K562 (cell line): Measurements from ENCODE around the gene GRM5. TPM values are rescaled to one million over a fixed set of nuclear protein-coding genes. Genes with fewer than 3 reads are reported as not detected.
"Not testable (repeated sequence)": the region's sequence is repeated elsewhere in the genome, so short reads cannot be mapped to it uniquely, and the experiment has no call there.

Source experiments
- ATAC-seq: fragments of 200-7000 bp; cut with Tn5 transposase; 3 replicates; pipeline ENCODE4 v1.9.1; 2020; ENCODE audit warnings: moderate library complexity
- BruUV-seq: library from RNA; stranded (reverse); fragments of 400-500 nt; replicated peaks from 2 replicates; lab custom pipeline; 2021; lab: Mats Ljungman, UMichigan
- CTCF ChIA-PET: fragments of 300-600 bp; formaldehyde crosslinking; extraction: SDS; loops from one replicate; lab custom pipeline; 2021; ENCODE audit warnings: low intra/inter-chr PET ratio; lab: Yijun Ruan, JAX
- POLR2A ChIA-PET: fragments of 300-600, 350-650 bp; sonication (Branson Sonifier 250); formaldehyde crosslinking; extraction: SDS; loops from one replicate; lab custom pipeline; 2021; ENCODE audit warnings: antibody characterized with exemption, inconsistent platforms; lab: Yijun Ruan, JAX
- DNase-seq, 4 experiments: peaks; one replicate each; pipeline versions ENCODE4 v3.0.0 to v3.0.0-alpha.2; 2011 to 2018; ENCODE audit warnings: low spot score in 3 of 4, mixed read lengths in 3 of 4; ENCODE audit errors: extremely low read depth in 1 of 4
- FAIRE-seq: peaks from 2 replicates; lab custom pipeline; 2011; peaks lifted over from hg19 to GRCh38; lab: Jason Lieb, UNC
- H2AFZ ChIP-seq: 2 replicates; pipeline ENCODE4 v1.6.0; 2011; ENCODE audit warnings: low read depth, low read length, control low read depth, inconsistent platforms
- H3K27ac ChIP-seq: fragments of 200-600 bp; 3 replicates; pipeline ENCODE4 v1.8.0; 2011; ENCODE audit warnings: low read depth, mild to moderate bottlenecking, control low read depth, inconsistent platforms, low read length, moderate library complexity, mixed read lengths; ENCODE audit errors: extremely low read depth
- H3K27me3 ChIP-seq, 2 experiments: fragments of 300-600 bp in 1 of 2; 2 replicates in 1 of 2; 3 replicates in 1 of 2; pipeline versions ENCODE4 v1.6.0 to v1.8.0; 2011; ENCODE audit warnings: inconsistent platforms in 2 of 2, low read length in 2 of 2, mild to moderate bottlenecking in 1 of 2, mixed read lengths in 1 of 2, moderate library complexity in 1 of 2; ENCODE audit not compliant: control insufficient read depth in 2 of 2, insufficient read depth in 2 of 2
- H3K36me3 ChIP-seq: fragments of 300-600 bp; 3 replicates; pipeline ENCODE4 v1.8.0; 2011; ENCODE audit warnings: mild to moderate bottlenecking, low read length, inconsistent platforms; ENCODE audit not compliant: control insufficient read depth, insufficient read depth
- H3K4me1 ChIP-seq, 2 experiments: fragments of 200-600 bp in 1 of 2; replicated peaks in 1 of 2; 2 replicates in 1 of 2; 3 replicates in 1 of 2; pipeline versions ENCODE4 v1.5.1 to v1.8.0; 2011; ENCODE audit warnings: inconsistent platforms in 2 of 2, low read length in 2 of 2, mild to moderate bottlenecking in 1 of 2, mixed read lengths in 1 of 2, moderate library complexity in 1 of 2; ENCODE audit not compliant: control insufficient read depth in 2 of 2, insufficient read depth in 2 of 2
- H3K4me2 ChIP-seq: 2 replicates; pipeline ENCODE4 v1.6.1; 2011; ENCODE audit warnings: low read length, control low read depth, inconsistent platforms, mixed read lengths; ENCODE audit not compliant: insufficient read depth
- H3K4me3 ChIP-seq: fragments of 200-600 bp; sonication (generic), shearing (Covaris generic); 2 replicates; pipeline ENCODE4 v1.5.1; 2016; ENCODE audit warnings: control low read depth, inconsistent platforms
- H3K79me2 ChIP-seq: fragments of 200-600 bp; 3 replicates; pipeline ENCODE4 v1.8.0; 2011; ENCODE audit warnings: low read length, inconsistent platforms; ENCODE audit not compliant: control insufficient read depth, insufficient read depth
- H3K9ac ChIP-seq, 2 experiments: 2 replicates each; pipeline versions ENCODE4 v1.6.0 to v1.6.1; 2011; ENCODE audit warnings: low read depth in 2 of 2, low read length in 2 of 2, control low read depth in 1 of 2, inconsistent platforms in 1 of 2, mild to moderate bottlenecking in 1 of 2, mixed read lengths in 1 of 2; ENCODE audit not compliant: insufficient read depth in 1 of 2
- H3K9me1 ChIP-seq: one replicate; pipeline ENCODE4 v1.6.0; 2011; ENCODE audit warnings: inconsistent platforms, mild to moderate bottlenecking, low read length, moderate library complexity; ENCODE audit not compliant: control insufficient read depth, insufficient read depth
- H3K9me3 ChIP-seq: replicated peaks from 2 replicates; pipeline ENCODE4 v1.5.1; 2011; ENCODE audit warnings: low read depth, low read length, inconsistent platforms; ENCODE audit not compliant: control insufficient read depth, insufficient read depth
- H4K20me1 ChIP-seq: replicated peaks from 2 replicates; pipeline ENCODE4 v1.6.1; 2011; ENCODE audit warnings: low read length, inconsistent platforms, mixed read lengths; ENCODE audit not compliant: control insufficient read depth, insufficient read depth
- WGBS: fragments of 100-300 bp; shearing (Covaris generic); methylation state at CpG from one replicate; pipeline ENCODE4 v1.1.6; 2016; ENCODE audit warnings: low coverage, mixed read lengths; ENCODE audit not compliant: insufficient coverage; ENCODE audit errors: missing lambda C conversion rate; 5-methylcytosine and 5-hydroxymethylcytosine counted together
- in situ Hi-C: fragments of 300-500 bp; cut with MboI; formaldehyde crosslinking; loops from 4 replicates; pipeline ENCODE4 v1.15.0; 2018; ENCODE audit warnings: inconsistent platforms, mixed read lengths
- intact Hi-C: fragments of 100-400 bp; cut with micrococcal nuclease; formaldehyde crosslinking; loops from 2 replicates; pipeline ENCODE4 v1.14.2; 2022
- polyA plus RNA-seq, 8 experiments: library from polyadenylated mRNA; depleted of rRNA in 4 of 8; stranded (reverse) in 5 of 8; unstranded in 3 of 8; fragments of >200 nt; fragmentation: Nextera tagmentation in 2 of 8; fragmentation: Illumina TruSeq in 1 of 8; extraction: Ambion mirVana in 2 of 8; extraction: Trizol in 1 of 8; gene quantifications; 2 replicates each; pipeline versions ENCODE4 v1.2.1 to v1.2.3, GENCODE V29; 2011 to 2014; ENCODE audit warnings: inconsistent platforms in 1 of 8, missing spikeins in 1 of 8
- total RNA-seq, 7 experiments: library from RNA; depleted of rRNA in 6 of 7; stranded (reverse); fragments of >200 nt in 6 of 7; fragmentation: Illumina TruSeq in 2 of 7; extraction: Trizol in 2 of 7; gene quantifications; 2 replicates each; pipeline versions ENCODE4 v1.2.1 to v1.2.3, GENCODE V29; 2011 to 2021; ENCODE audit warnings: low replicate concordance in 1 of 7

Gene GRM5
- total and polyA plus RNA-seq, 9 of the 15 experiments (the other 6 are each of a cell fraction or from before 2014, with no cell fraction given): not detected

DNA sequence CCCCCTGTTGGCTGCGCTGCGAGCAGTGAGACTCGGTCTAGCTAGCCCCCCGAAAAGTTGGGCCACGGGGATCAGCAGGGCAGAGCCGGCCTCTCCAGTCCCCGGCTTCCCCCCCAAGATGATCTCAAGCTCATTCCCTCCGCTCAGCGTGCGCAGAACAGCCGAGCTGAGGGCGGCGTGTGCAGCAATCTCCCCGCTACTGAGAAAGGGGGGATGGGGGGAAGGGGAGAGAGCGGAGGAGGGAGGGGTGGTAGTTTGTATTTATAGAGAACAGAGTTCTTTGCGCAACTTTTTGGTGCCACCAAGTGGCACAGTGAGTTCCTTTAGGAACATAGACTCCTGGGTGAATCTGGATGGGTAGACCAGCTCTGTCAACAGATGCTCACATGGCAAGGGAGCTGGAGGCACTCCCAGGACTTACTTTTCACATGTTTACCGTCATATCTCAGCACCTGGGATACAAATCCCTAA lies 2.3 kb downstream of the GRM5 start:
- in situ Hi-C loops, H4K20me1 ChIP-seq, BruUV-seq, H3K27ac ChIP-seq, H3K79me2 ChIP-seq, CTCF ChIA-PET, H3K36me3 ChIP-seq, H3K9me3 ChIP-seq, POLR2A ChIA-PET, H3K4me3 ChIP-seq, H2AFZ ChIP-seq, FAIRE-seq, H3K4me1 ChIP-seq, H3K9me1 ChIP-seq, intact Hi-C loops, H3K9ac ChIP-seq, H3K27me3 ChIP-seq, H3K4me2 ChIP-seq, DNase-seq, ATAC-seq: not testable (repeated sequence)
- WGBS: 2% methylated on average over 15 of the region's 17 CpGs

DNA sequence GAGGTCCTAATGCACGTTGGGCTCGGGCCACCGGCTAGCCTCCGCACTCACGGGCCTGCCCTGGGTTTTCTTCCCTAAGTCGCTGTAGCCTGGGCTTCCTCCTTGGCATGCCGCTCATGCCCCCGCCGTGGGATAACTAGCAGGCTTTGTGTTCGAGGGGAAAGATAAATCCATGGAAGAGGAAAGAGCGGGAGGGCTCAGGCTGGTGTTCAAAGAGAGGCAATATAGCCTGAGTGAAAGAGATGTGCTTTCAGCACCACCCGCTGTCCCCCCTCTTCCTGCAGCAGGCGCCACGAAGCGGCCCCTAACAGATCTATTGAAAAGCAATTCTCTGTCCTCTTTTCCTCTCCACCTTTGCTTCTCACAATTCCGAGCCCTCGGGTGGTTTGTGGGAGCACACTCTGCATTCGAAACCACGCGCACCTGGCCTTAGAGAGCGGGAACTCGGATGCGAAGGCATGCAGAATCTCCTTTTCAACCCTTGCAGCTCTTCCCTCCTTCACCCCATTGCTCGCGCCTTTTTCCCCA lies 2.9 kb downstream of the GRM5 start:
- H3K79me2 ChIP-seq, H2AFZ ChIP-seq, H3K36me3 ChIP-seq, DNase-seq, H3K27ac ChIP-seq, FAIRE-seq, H3K9me1 ChIP-seq, H3K4me3 ChIP-seq, BruUV-seq, in situ Hi-C loops, CTCF ChIA-PET, H3K9ac ChIP-seq, H3K4me2 ChIP-seq, H4K20me1 ChIP-seq, H3K9me3 ChIP-seq, H3K4me1 ChIP-seq, intact Hi-C loops, ATAC-seq, POLR2A ChIA-PET, H3K27me3 ChIP-seq: not testable (repeated sequence)
- WGBS: 0% methylated on average over 14 of the region's 25 CpGs

DNA sequence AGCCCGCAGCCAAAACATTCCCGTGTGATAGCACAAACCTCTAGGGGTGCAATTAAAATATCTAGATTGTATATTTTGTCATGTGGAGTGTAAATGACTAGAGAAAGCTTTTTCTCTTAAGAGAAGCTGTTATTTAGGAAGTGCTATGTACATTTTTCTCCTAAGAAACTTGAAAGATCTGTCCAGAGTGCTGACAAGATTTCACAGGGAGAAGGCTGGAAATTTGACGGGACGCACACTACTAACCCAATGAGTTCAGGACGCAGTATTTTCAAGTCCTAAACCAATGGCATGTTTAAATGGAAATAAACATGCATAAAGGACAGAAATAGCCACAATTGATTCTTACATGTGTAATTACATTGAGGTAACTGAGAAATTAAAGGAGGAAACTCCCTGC lies 3.9 kb downstream of the GRM5 start:
- H3K4me3 ChIP-seq, POLR2A ChIA-PET, in situ Hi-C loops, H3K27me3 ChIP-seq, H4K20me1 ChIP-seq, H2AFZ ChIP-seq, DNase-seq, H3K79me2 ChIP-seq, ATAC-seq, H3K4me1 ChIP-seq, FAIRE-seq, H3K9me1 ChIP-seq, CTCF ChIA-PET, H3K9me3 ChIP-seq, H3K27ac ChIP-seq, H3K36me3 ChIP-seq, intact Hi-C loops, H3K9ac ChIP-seq, BruUV-seq, H3K4me2 ChIP-seq: not testable (repeated sequence)
- 0% methylated on average over 5 of the region's 5 CpGs for WGBS

DNA sequence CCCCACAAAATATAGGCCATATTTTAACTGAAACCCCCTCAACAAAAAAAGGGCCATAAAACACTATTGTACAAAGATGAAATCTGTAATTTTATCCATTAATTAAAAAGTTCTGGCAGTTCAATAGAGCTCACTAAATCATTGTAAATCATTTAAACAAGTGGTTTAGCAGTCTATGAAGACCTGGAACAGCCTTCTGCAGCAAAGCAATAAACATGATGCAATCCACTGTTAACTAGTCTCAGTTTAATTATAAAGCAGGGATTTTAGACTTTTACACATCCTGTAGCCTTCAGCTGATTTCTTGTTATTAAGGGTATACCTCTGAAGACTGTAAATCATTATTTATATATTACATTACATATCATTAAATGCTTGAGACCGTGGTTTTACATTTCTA lies 8.4 kb downstream of the GRM5 start:
- H3K4me1 ChIP-seq, H3K27ac ChIP-seq, in situ Hi-C loops, intact Hi-C loops, ATAC-seq, DNase-seq, H3K9ac ChIP-seq, H3K9me3 ChIP-seq, H2AFZ ChIP-seq, H3K9me1 ChIP-seq, H3K27me3 ChIP-seq, H3K4me2 ChIP-seq, FAIRE-seq, POLR2A ChIA-PET, CTCF ChIA-PET, H3K4me3 ChIP-seq, H4K20me1 ChIP-seq, BruUV-seq, H3K36me3 ChIP-seq, H3K79me2 ChIP-seq: not testable (repeated sequence)
- 6% methylated on average over 1 of the region's 1 CpG for WGBS
